ENCODE measurements around the gene ELOF1.

DNA sequence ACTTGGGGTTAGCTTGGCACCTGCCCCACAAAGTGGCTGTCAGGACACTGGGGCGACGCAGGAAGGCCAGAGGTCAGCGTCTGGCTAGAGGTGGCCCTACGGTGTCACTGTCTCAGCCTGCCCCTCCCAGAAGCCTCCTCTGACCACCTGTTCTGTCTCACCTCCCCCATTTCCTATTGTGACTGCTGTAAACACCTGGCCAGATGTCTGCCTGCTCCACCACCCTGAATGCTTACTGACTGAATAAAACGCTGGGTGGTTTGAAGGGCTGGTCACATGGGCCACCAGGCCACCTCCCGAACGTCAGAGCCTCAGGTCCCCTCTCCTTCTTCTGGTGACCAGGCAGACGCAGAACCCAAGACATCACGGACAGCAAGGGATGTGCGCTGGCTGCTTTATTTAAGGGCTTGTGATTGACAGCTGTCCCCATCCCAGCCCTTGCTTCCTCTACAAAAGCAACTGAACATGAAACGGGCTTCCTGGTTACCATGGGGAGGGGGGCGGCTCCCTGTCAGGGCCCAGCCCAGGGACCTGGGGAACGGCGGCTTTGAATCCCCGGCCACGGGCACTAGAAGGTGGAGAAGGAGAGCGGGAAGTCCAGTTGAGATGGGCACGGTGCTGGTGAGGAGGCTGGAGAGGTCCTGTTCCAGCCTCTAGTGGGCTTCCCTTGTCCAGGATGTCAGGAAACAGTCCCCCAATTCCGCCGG lies 6.2 kb downstream of the ELOF1 start:
- no peak for TF ChIP-seq EZH2 (IDR thresholded peaks at IDR 0.05; ENCODE audit: borderline replicate concordance)
- TF ChIP-seq, protein P1, sequence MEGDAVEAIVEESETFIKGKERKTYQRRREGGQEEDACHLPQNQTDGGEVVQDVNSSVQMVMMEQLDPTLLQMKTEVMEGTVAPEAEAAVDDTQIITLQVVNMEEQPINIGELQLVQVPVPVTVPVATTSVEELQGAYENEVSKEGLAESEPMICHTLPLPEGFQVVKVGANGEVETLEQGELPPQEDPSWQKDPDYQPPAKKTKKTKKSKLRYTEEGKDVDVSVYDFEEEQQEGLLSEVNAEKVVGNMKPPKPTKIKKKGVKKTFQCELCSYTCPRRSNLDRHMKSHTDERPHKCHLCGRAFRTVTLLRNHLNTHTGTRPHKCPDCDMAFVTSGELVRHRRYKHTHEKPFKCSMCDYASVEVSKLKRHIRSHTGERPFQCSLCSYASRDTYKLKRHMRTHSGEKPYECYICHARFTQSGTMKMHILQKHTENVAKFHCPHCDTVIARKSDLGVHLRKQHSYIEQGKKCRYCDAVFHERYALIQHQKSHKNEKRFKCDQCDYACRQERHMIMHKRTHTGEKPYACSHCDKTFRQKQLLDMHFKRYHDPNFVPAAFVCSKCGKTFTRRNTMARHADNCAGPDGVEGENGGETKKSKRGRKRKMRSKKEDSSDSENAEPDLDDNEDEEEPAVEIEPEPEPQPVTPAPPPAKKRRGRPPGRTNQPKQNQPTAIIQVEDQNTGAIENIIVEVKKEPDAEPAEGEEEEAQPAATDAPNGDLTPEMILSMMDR (IDR thresholded peaks at IDR 0.05; ENCODE audit: poor library complexity) = no peak

All from hepatocyte (in vitro differentiated cells).